ENCODE measurements around the gene PRPF19.

Gene PRPF19

DNA sequence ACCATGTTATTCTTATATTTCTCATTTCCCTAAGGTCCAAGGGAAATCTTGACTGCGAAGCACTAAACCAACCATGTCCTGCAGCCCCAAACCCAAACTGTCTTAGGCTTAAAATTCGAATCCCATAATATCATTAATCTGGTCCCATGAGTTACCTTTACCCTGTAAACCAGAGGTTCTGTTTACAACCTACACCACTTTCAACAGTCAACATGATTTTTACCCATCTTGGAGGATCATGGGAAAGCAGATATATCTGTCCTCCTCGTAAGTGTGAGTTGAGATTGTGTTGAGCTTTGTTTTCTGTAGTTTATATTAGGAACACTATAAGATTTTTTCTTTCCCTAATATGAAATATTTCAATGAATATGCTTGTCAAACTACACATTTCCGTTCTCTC is 6.4 kb downstream of the PRPF19 start:
- no peaks in the 10 kb centered on the region for H3K9me3 ChIP-seq (ENCODE audit: control insufficient read depth in 5 of 5, low read length in 5 of 5)
- H3K27ac ChIP-seq (ENCODE audit: low read depth, low read length): no peak overlapping the region
- H3K4me1 ChIP-seq (ENCODE audit: control insufficient read depth in 5 of 5, insufficient read depth in 5 of 5, low read length in 5 of 5): peaks cover 4 to 15% (median 12%) of the 10 kb centered on the region in 5 donors
- peaks cover 29 to 84% (median 77%) of the 10 kb centered on the region in 5 donors for H3K36me3 ChIP-seq (ENCODE audit: control insufficient read depth in 5 of 5, insufficient read depth in 5 of 5, low read length in 5 of 5)
- no peaks in the 10 kb centered on the region for H3K27me3 ChIP-seq (ENCODE audit: control insufficient read depth in 5 of 5, insufficient read depth in 4 of 5, low read length in 5 of 5)
- H3K4me3 ChIP-seq (ENCODE audit: low read depth in 1 of 5, low read length in 5 of 5): no peak overlapping the region
- no peak overlapping the region for H3K9ac ChIP-seq (ENCODE audit: low read length in 5 of 5)

DNA sequence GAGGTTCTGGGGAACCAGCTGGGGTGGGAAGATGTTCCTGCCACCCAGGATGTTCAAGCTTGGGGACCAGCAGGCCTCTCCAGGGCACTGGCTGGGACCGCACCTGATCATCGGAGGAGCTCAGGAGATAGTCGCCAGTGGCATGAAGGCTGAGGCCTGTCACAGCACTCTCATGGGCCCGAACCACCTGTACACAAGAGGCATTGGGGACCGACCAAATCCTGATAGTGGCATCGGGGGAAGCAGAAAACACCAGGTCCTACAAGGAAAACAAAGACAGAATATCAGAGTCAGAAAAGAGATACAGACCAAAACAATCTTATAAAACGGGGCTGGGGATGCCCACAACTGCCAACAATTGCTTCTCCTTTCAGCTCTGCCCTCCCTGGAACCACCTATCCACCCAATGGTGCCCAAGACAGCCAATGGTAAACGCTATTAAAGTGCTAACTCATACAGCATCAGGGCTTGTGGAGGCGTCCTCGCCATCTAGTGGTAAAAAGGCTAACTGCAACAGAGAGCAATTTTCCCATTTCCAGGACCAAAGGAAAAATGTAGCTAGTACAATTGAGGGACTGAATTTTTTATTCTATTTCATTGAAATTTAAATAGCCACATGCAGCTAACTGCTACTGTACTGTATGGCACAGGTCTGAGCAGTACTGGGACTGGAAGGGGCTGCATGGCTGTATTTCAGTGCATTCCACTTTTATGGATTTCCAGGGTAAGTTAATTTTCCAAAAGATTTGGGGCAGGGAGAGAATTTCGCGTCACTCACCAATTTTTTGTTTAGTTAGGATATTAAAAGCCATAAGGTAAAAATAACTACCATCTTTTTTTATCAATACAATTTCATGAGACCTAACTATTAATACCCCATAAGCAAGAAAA is 7.1 kb downstream of the PRPF19 start:
- Histone ChIP-seq H3K9ac (ENCODE audit: low read length in 5 of 5) (no peak overlapping the region), H3K27ac (ENCODE audit: low read depth, low read length) (no peak overlapping the region), H3K4me1 (ENCODE audit: control insufficient read depth in 5 of 5, insufficient read depth in 5 of 5, low read length in 5 of 5) (peaks cover 0 to 9% (median 6%) of the 10 kb centered on the region in 5 donors), H3K9me3 (ENCODE audit: control insufficient read depth in 5 of 5, low read length in 5 of 5) (no peaks in the 10 kb centered on the region), H3K27me3 (ENCODE audit: control insufficient read depth in 5 of 5, insufficient read depth in 4 of 5, low read length in 5 of 5) (no peaks in the 10 kb centered on the region), H3K4me3 (ENCODE audit: low read depth in 1 of 5, low read length in 5 of 5) (no peak overlapping the region), H3K36me3 (ENCODE audit: control insufficient read depth in 5 of 5, insufficient read depth in 5 of 5, low read length in 5 of 5) (peaks cover 36 to 91% (median 84%) of the 10 kb centered on the region in 5 donors)

DNA sequence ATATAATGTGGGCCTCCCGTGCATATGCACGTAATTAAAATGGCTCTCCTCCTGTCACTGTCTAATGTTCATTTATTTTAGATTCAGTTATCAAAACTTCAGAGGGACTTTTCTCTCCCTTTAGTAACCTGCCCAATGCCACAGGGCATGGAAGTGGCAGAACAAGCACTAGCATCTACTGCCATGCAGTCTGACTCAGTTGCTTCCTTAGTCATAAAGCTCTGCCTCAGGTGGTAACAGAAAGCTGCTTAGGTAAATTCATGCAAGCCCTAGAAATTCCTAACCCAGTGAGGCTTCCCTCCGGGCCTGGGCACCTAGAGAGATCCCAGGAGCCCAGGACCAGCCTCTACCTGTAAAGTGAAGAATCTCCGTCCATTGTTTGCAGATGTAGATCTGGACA is 8.9 kb downstream of the PRPF19 start:
- Histone ChIP-seq H3K9ac (ENCODE audit: low read length in 5 of 5) (no peak overlapping the region), H3K36me3 (ENCODE audit: control insufficient read depth in 5 of 5, insufficient read depth in 5 of 5, low read length in 5 of 5) (peaks cover 39 to 93% (median 81%) of the 10 kb centered on the region in 5 donors), H3K27me3 (ENCODE audit: control insufficient read depth in 5 of 5, insufficient read depth in 4 of 5, low read length in 5 of 5) (no peaks in the 10 kb centered on the region)

DNA sequence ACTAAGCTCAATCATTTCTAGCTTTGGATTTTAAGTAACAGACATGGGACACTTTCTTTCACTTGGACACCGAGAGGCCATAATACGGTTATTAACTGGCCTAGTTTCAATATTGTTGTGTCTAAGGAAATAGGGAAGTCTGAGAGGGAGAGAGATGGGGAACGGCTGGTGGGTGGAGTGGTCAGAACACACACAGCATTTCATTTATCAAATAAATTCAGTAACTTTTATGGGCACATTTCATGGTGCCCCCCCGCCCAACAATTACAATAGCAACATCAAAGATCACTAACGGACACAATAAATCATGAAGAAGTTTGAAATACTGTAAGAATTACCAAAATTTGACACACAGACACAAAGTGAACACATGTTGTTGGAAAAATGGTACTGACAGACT is 10.7 kb downstream of the PRPF19 start:
- Histone ChIP-seq H3K4me1 (ENCODE audit: control insufficient read depth in 5 of 5, insufficient read depth in 5 of 5, low read length in 5 of 5) (peaks cover 0 to 9% (median 7%) of the 10 kb centered on the region in 5 donors), H3K9me3 (ENCODE audit: control insufficient read depth in 5 of 5, low read length in 5 of 5) (no peaks in the 10 kb centered on the region), H3K27ac (ENCODE audit: low read depth, low read length) (no peak overlapping the region), H3K36me3 (ENCODE audit: control insufficient read depth in 5 of 5, insufficient read depth in 5 of 5, low read length in 5 of 5) (peaks cover 31 to 83% (median 72%) of the 10 kb centered on the region in 5 donors), H3K4me3 (ENCODE audit: low read depth in 1 of 5, low read length in 5 of 5) (no peak overlapping the region), H3K27me3 (ENCODE audit: control insufficient read depth in 5 of 5, insufficient read depth in 4 of 5, low read length in 5 of 5) (no peaks in the 10 kb centered on the region), H3K9ac (ENCODE audit: low read length in 5 of 5) (peak overlapping the region in 2 of 5 donors; percentile 33 to 34)

More for the DNA sequence above, 8.9 kb downstream of the PRPF19 start:
- no peak overlapping the region for H3K27ac ChIP-seq (ENCODE audit: low read depth, low read length)
- peaks cover 0 to 9% (median 6%) of the 10 kb centered on the region in 5 donors for H3K4me1 ChIP-seq (ENCODE audit: control insufficient read depth in 5 of 5, insufficient read depth in 5 of 5, low read length in 5 of 5)
- no peaks in the 10 kb centered on the region for H3K9me3 ChIP-seq (ENCODE audit: control insufficient read depth in 5 of 5, low read length in 5 of 5)
- H3K4me3 ChIP-seq (ENCODE audit: low read depth in 1 of 5, low read length in 5 of 5): no peak overlapping the region

DNA sequence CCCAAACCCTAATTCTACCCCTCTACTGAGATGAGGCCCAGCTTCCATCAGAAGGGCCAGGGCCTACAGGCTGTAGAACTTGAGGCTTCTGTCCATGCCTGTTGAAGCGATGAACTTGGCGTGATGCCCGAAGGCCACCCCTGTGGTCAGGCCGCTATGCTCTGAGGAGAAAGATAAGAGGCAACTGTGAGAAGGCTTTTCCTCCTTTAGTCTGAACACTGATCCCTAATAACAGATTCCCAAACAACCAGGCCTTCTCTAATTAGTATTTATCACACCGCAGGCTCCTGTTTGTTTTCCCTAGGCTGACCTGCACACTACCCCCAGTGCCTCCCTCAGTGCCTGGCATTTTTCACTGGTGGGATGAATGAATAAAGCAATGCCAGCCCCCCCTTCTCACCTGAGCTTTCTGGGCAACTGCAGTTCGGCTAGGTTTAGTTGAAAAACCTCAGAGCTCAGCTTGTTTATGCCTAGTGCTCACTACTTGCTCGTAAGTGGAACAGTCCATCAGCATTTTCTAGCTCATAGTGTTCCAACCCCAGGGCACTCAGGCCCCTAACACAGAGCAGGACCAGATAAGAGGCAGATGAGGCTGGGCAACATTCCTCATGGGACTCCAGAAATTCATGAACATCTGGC is 15.2 kb downstream of the PRPF19 start:
- no peak overlapping the region for H3K27ac ChIP-seq (ENCODE audit: low read depth, low read length)
- no peaks in the 10 kb centered on the region for H3K9me3 ChIP-seq (ENCODE audit: control insufficient read depth in 5 of 5, low read length in 5 of 5)
- H3K36me3 ChIP-seq (ENCODE audit: control insufficient read depth in 5 of 5, insufficient read depth in 5 of 5, low read length in 5 of 5): peaks cover 13 to 55% (median 41%) of the 10 kb centered on the region in 5 donors
- no peaks in the 10 kb centered on the region for H3K27me3 ChIP-seq (ENCODE audit: control insufficient read depth in 5 of 5, insufficient read depth in 4 of 5, low read length in 5 of 5)
- H3K4me3 ChIP-seq (ENCODE audit: low read depth in 1 of 5, low read length in 5 of 5): no peak overlapping the region
- peaks cover 0 to 16% (median 9%) of the 10 kb centered on the region in 5 donors for H3K4me1 ChIP-seq (ENCODE audit: control insufficient read depth in 5 of 5, insufficient read depth in 5 of 5, low read length in 5 of 5)
- no peak overlapping the region for H3K9ac ChIP-seq (ENCODE audit: low read length in 5 of 5)

DNA sequence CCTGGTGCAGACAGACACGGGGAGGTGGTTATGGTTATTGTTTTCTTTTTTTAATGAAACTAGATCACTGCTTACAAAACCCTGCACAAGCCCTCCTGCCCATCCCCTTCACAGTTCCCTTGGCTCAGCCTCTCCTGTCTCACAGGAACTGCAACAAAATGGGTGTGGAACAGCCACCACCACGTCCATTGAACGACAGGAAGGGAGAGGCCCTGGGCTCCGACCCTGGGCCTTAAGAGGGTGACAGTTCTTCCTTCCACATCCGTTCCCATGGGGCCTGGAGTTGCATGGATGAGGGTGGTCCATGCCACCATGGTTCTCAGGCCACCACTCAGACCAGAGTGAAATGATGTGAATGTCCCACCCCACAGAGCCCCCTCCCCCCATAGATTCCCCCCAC is 15.7 kb downstream of the PRPF19 start:
- no peak overlapping the region for H3K27ac ChIP-seq (ENCODE audit: low read depth, low read length)

DNA sequence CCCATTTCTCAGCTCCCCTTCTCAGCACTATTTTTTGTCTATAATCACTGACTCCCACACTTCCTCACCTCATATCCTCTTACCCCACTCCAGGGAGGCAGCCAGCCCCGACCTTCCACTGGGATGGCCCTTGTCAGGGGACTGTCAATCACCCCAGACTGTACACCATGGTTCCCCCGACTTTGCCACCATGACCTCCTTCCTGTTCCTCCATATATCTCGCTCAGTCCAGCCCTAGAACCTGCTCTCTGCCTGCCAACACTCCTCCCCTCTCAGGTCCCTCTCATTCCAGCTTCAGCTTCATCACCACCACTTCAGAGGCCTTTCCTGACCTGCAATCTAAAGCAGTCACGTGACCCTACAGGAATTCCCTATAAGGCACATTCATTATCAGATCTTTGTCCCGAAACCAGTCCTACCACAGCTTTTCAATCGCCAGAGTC is 16.5 kb downstream of the PRPF19 start:
- Histone ChIP-seq H3K9ac (ENCODE audit: low read length in 5 of 5) (no peak overlapping the region), H3K27ac (ENCODE audit: low read depth, low read length) (no peak overlapping the region), H3K4me3 (ENCODE audit: low read depth in 1 of 5, low read length in 5 of 5) (no peak overlapping the region), H3K27me3 (ENCODE audit: control insufficient read depth in 5 of 5, insufficient read depth in 4 of 5, low read length in 5 of 5) (no peaks in the 10 kb centered on the region), H3K36me3 (ENCODE audit: control insufficient read depth in 5 of 5, insufficient read depth in 5 of 5, low read length in 5 of 5) (peaks cover 9 to 42% (median 30%) of the 10 kb centered on the region in 5 donors), H3K4me1 (ENCODE audit: control insufficient read depth in 5 of 5, insufficient read depth in 5 of 5, low read length in 5 of 5) (peaks cover 0 to 11% (median 0%) of the 10 kb centered on the region in 5 donors), H3K9me3 (ENCODE audit: control insufficient read depth in 5 of 5, low read length in 5 of 5) (no peaks in the 10 kb centered on the region)

More for the DNA sequence above, 15.7 kb downstream of the PRPF19 start:
- Histone ChIP-seq H3K4me3 (ENCODE audit: low read depth in 1 of 5, low read length in 5 of 5) (no peak overlapping the region), H3K9ac (ENCODE audit: low read length in 5 of 5) (no peak overlapping the region), H3K9me3 (ENCODE audit: control insufficient read depth in 5 of 5, low read length in 5 of 5) (no peaks in the 10 kb centered on the region), H3K4me1 (ENCODE audit: control insufficient read depth in 5 of 5, insufficient read depth in 5 of 5, low read length in 5 of 5) (peaks cover 0 to 14% (median 6%) of the 10 kb centered on the region in 5 donors), H3K27me3 (ENCODE audit: control insufficient read depth in 5 of 5, insufficient read depth in 4 of 5, low read length in 5 of 5) (no peaks in the 10 kb centered on the region), H3K36me3 (ENCODE audit: control insufficient read depth in 5 of 5, insufficient read depth in 5 of 5, low read length in 5 of 5) (peaks cover 13 to 49% (median 36%) of the 10 kb centered on the region in 5 donors)

DNA sequence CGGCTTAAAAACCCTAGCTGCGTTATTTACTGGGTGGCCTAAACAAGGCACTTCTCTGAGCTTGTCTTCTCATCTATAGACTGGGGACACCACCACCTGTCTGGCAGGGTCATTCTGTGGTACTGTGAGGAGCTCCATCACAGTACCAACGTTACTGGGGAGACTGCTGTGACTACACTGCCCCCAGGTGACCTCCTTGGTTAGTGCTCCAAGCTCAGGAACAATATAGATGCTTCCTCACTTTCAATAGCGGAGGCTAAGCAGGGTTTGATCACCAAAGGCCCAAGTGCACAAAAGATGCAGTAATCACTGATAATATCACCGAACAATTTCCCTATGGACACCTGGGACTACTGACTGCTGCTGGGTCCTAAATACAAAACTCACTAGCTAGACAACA is 18.8 kb downstream of the PRPF19 start:
- peaks cover 0 to 11% (median 0%) of the 10 kb centered on the region in 5 donors for H3K4me1 ChIP-seq (ENCODE audit: control insufficient read depth in 5 of 5, insufficient read depth in 5 of 5, low read length in 5 of 5)
- no peak overlapping the region for H3K27ac ChIP-seq (ENCODE audit: low read depth, low read length)
- H3K36me3 ChIP-seq (ENCODE audit: control insufficient read depth in 5 of 5, insufficient read depth in 5 of 5, low read length in 5 of 5): peaks cover 0 to 22% (median 13%) of the 10 kb centered on the region in 5 donors
- no peaks in the 10 kb centered on the region for H3K9me3 ChIP-seq (ENCODE audit: control insufficient read depth in 5 of 5, low read length in 5 of 5)
- no peak overlapping the region for H3K4me3 ChIP-seq (ENCODE audit: low read depth in 1 of 5, low read length in 5 of 5)
- no peaks in the 10 kb centered on the region for H3K27me3 ChIP-seq (ENCODE audit: control insufficient read depth in 5 of 5, insufficient read depth in 4 of 5, low read length in 5 of 5)
- H3K9ac ChIP-seq (ENCODE audit: low read length in 5 of 5): no peak overlapping the region

DNA sequence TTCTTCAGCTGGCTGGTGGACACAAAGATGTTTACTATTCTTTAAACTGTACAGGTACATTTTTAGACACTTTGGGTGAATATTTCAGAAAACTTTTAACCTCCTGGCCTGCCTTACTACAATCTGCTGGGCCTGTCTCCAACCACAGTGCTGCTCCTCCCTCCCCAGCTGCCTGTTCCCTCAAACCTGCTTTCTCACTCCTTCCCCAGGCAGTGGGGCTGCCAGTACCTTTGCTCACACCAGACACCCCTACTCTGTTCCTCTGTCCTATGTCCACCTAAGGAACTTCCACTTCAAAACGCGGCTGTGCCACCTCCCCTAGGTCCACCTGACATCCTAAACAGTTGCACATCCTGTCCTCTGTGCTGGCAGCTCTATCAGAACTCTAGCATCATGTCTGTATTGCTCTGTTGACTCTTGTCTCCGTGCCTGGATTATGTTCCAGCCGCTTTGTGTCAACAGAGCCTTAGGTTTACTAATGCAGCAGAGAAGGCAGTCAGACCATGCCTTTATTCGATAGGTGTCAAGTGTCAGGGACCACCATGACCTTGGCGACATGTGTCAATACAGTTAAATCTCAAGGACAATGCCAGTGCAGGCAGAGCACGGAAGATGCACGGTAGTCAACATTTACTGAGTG is 25.6 kb downstream of the PRPF19 start:
- H3K9ac ChIP-seq (ENCODE audit: low read length in 5 of 5): no peak overlapping the region
- no peak overlapping the region for H3K4me3 ChIP-seq (ENCODE audit: low read depth in 1 of 5, low read length in 5 of 5)
- H3K9me3 ChIP-seq (ENCODE audit: control insufficient read depth in 5 of 5, low read length in 5 of 5): no peaks in the 10 kb centered on the region
- H3K27ac ChIP-seq (ENCODE audit: low read depth, low read length): no peak overlapping the region
- peaks cover 0 to 10% (median 4%) of the 10 kb centered on the region in 5 donors for H3K36me3 ChIP-seq (ENCODE audit: control insufficient read depth in 5 of 5, insufficient read depth in 5 of 5, low read length in 5 of 5)
- peaks cover 2 to 17% (median 14%) of the 10 kb centered on the region in 5 donors for H3K4me1 ChIP-seq (ENCODE audit: control insufficient read depth in 5 of 5, insufficient read depth in 5 of 5, low read length in 5 of 5)
- H3K27me3 ChIP-seq (ENCODE audit: control insufficient read depth in 5 of 5, insufficient read depth in 4 of 5, low read length in 5 of 5): no peaks in the 10 kb centered on the region
